OCI-LY1 (cell line): ENCODE data around the gene CEP128.

ENCODE experiments used
- H2AFZ ChIP-seq: fragments of 200-600 bp; sonication (generic), shearing (Covaris generic); 2 replicates; pipeline ENCODE4 v1.6.0; 2014; ENCODE audit warnings: antibody characterized with exemption, mild to moderate bottlenecking, low read length
- H3F3A ChIP-seq: fragments of 200-600 bp; sonication (generic), shearing (Covaris generic); 2 replicates; pipeline ENCODE4 v1.6.0; 2014; ENCODE audit warnings: mild to moderate bottlenecking, antibody characterized with exemption, low read length, moderate library complexity; ENCODE audit not compliant: insufficient read depth
- H3K27ac ChIP-seq: fragments of 200-600 bp; sonication (generic); 2 replicates; pipeline ENCODE4 v1.5.1; 2014; ENCODE audit warnings: low read length, mixed run types, mild to moderate bottlenecking, low read depth; ENCODE audit not compliant: poor library complexity, severe bottlenecking
- H3K27me3 ChIP-seq: fragments of 200-600 bp; sonication (generic); 2 replicates; pipeline ENCODE4 v1.6.0; 2014; ENCODE audit warnings: antibody characterized with exemption, mild to moderate bottlenecking, low read length, moderate library complexity; ENCODE audit not compliant: insufficient read depth
- H3K36me3 ChIP-seq: fragments of 200-600 bp; sonication (generic); 2 replicates; pipeline ENCODE4 v1.6.1; 2014; ENCODE audit warnings: mild to moderate bottlenecking, antibody characterized with exemption, low read length, moderate library complexity, mixed read lengths; ENCODE audit not compliant: insufficient read depth
- H3K4me1 ChIP-seq: fragments of 200-600 bp; sonication (generic); 2 replicates; pipeline ENCODE4 v1.5.1; 2014; ENCODE audit warnings: mild to moderate bottlenecking, low read length, moderate library complexity; ENCODE audit not compliant: insufficient read depth, severe bottlenecking
- H3K4me2 ChIP-seq: fragments of 200-600 bp; sonication (generic), shearing (Covaris generic); 2 replicates; pipeline ENCODE4 v1.6.1; 2014; ENCODE audit warnings: low read length
- H3K4me3 ChIP-seq: fragments of 200-600 bp; sonication (generic); 2 replicates; pipeline ENCODE4 v1.5.1; 2014; ENCODE audit warnings: low read length, low read depth, mild to moderate bottlenecking, mixed read lengths; ENCODE audit not compliant: poor library complexity, severe bottlenecking
- H3K79me2 ChIP-seq: fragments of 200-600 bp; shearing (Covaris generic); 2 replicates; pipeline ENCODE4 v1.6.1; 2016; ENCODE audit warnings: mixed run types, low read length, mixed read lengths; ENCODE audit not compliant: insufficient read depth
- H3K9ac ChIP-seq: fragments of 200-600 bp; sonication (generic), shearing (Covaris generic); 2 replicates; pipeline ENCODE4 v1.6.1; 2014; ENCODE audit warnings: mild to moderate bottlenecking, low read length, mixed read lengths
- H3K9me2 ChIP-seq: fragments of 200-600 bp; sonication (generic), shearing (Covaris generic); 2 replicates; pipeline ENCODE4 v1.6.1; 2014; ENCODE audit warnings: low read depth, mild to moderate bottlenecking, low read length, mixed read lengths
- H3K9me3 ChIP-seq: fragments of 200-600 bp; shearing (Covaris generic); 2 replicates; pipeline ENCODE4 v1.6.1; 2014; ENCODE audit warnings: low read length, mixed read lengths
- H4K20me1 ChIP-seq: fragments of 200-600 bp; sonication (generic), shearing (Covaris generic); 2 replicates; pipeline ENCODE4 v1.6.0; 2016; ENCODE audit warnings: mild to moderate bottlenecking, low read length; ENCODE audit not compliant: insufficient read depth
- CTCF ChIP-seq: fragments of 200-600 bp; sonication (generic), shearing (Covaris generic); IDR thresholded peaks from 2 replicates; pipeline ENCODE4 v1.5.1; 2017; ENCODE audit warnings: mild to moderate bottlenecking, antibody characterized with exemption, low read length, moderate library complexity, mixed read lengths
- EZH2 ChIP-seq: fragments of 200-600 bp; sonication (generic), shearing (Covaris generic); IDR thresholded peaks from 2 replicates; pipeline ENCODE4 v1.8.0; 2017; ENCODE audit warnings: borderline replicate concordance, mixed run types, mild to moderate bottlenecking, antibody characterized with exemption, low read length, moderate library complexity, mixed read lengths

Gene CEP128

GRCh38 chr14:80536456-80536855 lies 405.1 kb downstream of the CEP128 start:
- no peaks in the 10 kb centered on the region for H4K20me1 ChIP-seq
- no peak overlapping the region for H2AFZ ChIP-seq
- H3K36me3 ChIP-seq, result no peaks in the 10 kb centered on the region; the same call in 1 of the 2 replicates

GRCh38 chr14:80535171-80535570 lies 406.4 kb downstream of the CEP128 start:
- H3K4me3 ChIP-seq, result no peak overlapping the region
- H4K20me1 ChIP-seq, result no peaks in the 10 kb centered on the region
- H3K4me2 ChIP-seq, result no peak overlapping the region
- no peaks in the 10 kb centered on the region for H3K9me2 ChIP-seq
- no peak overlapping the region for H2AFZ ChIP-seq
- no peak overlapping the region for H3K27ac ChIP-seq
- H3K79me2 ChIP-seq, result no peaks in the 10 kb centered on the region
- H3K36me3 ChIP-seq, result no peaks in the 10 kb centered on the region
- no peaks in the 10 kb centered on the region for H3K4me1 ChIP-seq
- H3K9ac ChIP-seq, result no peak overlapping the region
- no peaks in the 10 kb centered on the region for H3F3A ChIP-seq
- H3K27me3 ChIP-seq, result no peaks in the 10 kb centered on the region
- no peaks in the 10 kb centered on the region for H3K9me3 ChIP-seq
- TF ChIP-seq CTCF (no peak), EZH2 (no peak)

More at GRCh38 chr14:80536456-80536855, 405.1 kb downstream of the CEP128 start:
- TF ChIP-seq EZH2 (no peak), CTCF (no peak)
- no peak overlapping the region for H3K4me2 ChIP-seq
- H3K79me2 ChIP-seq, result no peaks in the 10 kb centered on the region
- no peaks in the 10 kb centered on the region for H3K9me2 ChIP-seq
- no peaks in the 10 kb centered on the region for H3K9me3 ChIP-seq
- no peak overlapping the region for H3K9ac ChIP-seq
- H3K27me3 ChIP-seq, result no peaks in the 10 kb centered on the region
- H3K4me1 ChIP-seq, result no peaks in the 10 kb centered on the region
- no peak overlapping the region for H3K27ac ChIP-seq
- no peaks in the 10 kb centered on the region for H3F3A ChIP-seq
- no peak overlapping the region for H3K4me3 ChIP-seq

- H3K79me2 ChIP-seq, result no peaks in the 10 kb centered on the region
- H3K4me1 ChIP-seq, result no peaks in the 10 kb centered on the region
- H3F3A ChIP-seq, result no peaks in the 10 kb centered on the region
- no peak overlapping the region for H3K27ac ChIP-seq
- peaks cover 17% of the 10 kb centered on the region; the same call in 1 of the 2 replicates for H3K36me3 ChIP-seq
- H4K20me1 ChIP-seq, result no peaks in the 10 kb centered on the region
- no peaks in the 10 kb centered on the region for H3K27me3 ChIP-seq
- H3K4me2 ChIP-seq, result no peak overlapping the region
- no peak overlapping the region for H2AFZ ChIP-seq
- no peaks in the 10 kb centered on the region for H3K9me2 ChIP-seq
- TF ChIP-seq CTCF, result no peak
- no peak overlapping the region for H3K9ac ChIP-seq
- H3K9me3 ChIP-seq, result no peaks in the 10 kb centered on the region
- H3K4me3 ChIP-seq, result no peak overlapping the region
These were observed 417.9 kb downstream of the CEP128 start for GRCh38 chr14:80523518-80524117.
